ENCODE measurements around the gene P3H2.

P3H2 gene

DNA sequence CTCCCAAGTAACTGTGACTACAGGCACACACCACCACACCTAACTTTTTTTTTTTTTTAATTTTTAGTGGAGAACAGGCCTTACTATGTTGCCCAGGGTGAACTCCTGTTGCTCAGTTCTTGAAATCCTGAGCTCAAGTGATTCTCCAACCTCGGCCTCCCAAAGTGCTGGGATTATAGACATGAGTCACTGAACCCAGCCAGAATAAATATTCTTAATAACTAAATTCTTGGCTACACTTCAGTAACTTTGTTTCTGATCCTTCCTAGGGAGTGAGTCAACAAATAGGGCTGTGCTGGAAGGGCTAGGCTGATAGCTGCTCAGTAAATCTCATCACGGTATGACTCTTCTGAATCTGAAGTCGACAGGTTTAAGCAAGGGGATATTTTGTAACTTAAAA lies 56.6 kb downstream of the P3H2 start:
- Histone ChIP-seq H3K4me3 (ENCODE audit: low read depth, low read length) (no peak overlapping the region), H3K9me3 (ENCODE audit: control insufficient read depth, insufficient read depth, low read depth, low read length) (no peaks in the 10 kb centered on the region), H3K4me1 (ENCODE audit: control insufficient read depth, insufficient read depth, low read length) (peaks cover 5% of the 10 kb centered on the region; the same call in 1 of the 2 replicates), H3K27ac (ENCODE audit: extremely low read depth, low read depth, low read length) (no peak overlapping the region), H3K36me3 (ENCODE audit: control insufficient read depth in 2 of 2, insufficient read depth in 1 of 2, low read length in 2 of 2) (no peaks in the 10 kb centered on the region)
- ChIA-PET POLR2A (interaction anchor here (0.5 to 0.7 kb wide), 2 partner anchors 10 to 23 kb away, joined by 3 to 4 read pairs; no protein-coding TSS in a partner anchor), CTCF (no interaction called here)
- TF ChIP-seq, protein P1, sequence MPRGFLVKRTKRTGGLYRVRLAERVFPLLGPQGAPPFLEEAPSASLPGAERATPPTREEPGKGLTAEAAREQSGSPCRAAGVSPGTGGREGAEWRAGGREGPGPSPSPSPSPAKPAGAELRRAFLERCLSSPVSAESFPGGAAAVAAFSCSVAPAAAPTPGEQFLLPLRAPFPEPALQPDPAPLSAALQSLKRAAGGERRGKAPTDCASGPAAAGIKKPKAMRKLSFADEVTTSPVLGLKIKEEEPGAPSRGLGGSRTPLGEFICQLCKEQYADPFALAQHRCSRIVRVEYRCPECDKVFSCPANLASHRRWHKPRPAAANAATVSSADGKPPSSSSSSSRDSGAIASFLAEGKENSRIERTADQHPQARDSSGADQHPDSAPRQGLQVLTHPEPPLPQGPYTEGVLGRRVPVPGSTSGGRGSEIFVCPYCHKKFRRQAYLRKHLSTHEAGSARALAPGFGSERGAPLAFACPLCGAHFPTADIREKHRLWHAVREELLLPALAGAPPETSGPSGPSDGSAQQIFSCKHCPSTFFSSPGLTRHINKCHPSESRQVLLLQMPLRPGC (tag by site-specific recombination; IDR thresholded peaks at IDR 0.05), result 0 out of 2 replicates have a peak, but pooled peaks have one; percentile 19
- no peak for TF ChIP-seq ZNF654 (tag by site-specific recombination; IDR thresholded peaks at IDR 0.05; ENCODE audit: low read depth)
- TF ChIP-seq WT1 (tag by site-specific recombination; IDR thresholded peaks at IDR 0.05), result peak; percentile 24; the same call in 1 of the 2 replicates
- TF ChIP-seq, protein P2, sequence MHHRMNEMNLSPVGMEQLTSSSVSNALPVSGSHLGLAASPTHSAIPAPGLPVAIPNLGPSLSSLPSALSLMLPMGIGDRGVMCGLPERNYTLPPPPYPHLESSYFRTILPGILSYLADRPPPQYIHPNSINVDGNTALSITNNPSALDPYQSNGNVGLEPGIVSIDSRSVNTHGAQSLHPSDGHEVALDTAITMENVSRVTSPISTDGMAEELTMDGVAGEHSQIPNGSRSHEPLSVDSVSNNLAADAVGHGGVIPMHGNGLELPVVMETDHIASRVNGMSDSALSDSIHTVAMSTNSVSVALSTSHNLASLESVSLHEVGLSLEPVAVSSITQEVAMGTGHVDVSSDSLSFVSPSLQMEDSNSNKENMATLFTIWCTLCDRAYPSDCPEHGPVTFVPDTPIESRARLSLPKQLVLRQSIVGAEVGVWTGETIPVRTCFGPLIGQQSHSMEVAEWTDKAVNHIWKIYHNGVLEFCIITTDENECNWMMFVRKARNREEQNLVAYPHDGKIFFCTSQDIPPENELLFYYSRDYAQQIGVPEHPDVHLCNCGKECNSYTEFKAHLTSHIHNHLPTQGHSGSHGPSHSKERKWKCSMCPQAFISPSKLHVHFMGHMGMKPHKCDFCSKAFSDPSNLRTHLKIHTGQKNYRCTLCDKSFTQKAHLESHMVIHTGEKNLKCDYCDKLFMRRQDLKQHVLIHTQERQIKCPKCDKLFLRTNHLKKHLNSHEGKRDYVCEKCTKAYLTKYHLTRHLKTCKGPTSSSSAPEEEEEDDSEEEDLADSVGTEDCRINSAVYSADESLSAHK (tag by site-specific recombination; IDR thresholded peaks at IDR 0.05), result no peak
- TF ChIP-seq SCRT2 (tag by site-specific recombination; IDR thresholded peaks at IDR 0.05), result peak; percentile 48
- TF ChIP-seq ZNF776 (tag by site-specific recombination; IDR thresholded peaks at IDR 0.05; ENCODE audit: borderline replicate concordance), result no peak
- peak; percentile 82 for TF ChIP-seq ZNF600 (tag by site-specific recombination; IDR thresholded peaks at IDR 0.05)

DNA sequence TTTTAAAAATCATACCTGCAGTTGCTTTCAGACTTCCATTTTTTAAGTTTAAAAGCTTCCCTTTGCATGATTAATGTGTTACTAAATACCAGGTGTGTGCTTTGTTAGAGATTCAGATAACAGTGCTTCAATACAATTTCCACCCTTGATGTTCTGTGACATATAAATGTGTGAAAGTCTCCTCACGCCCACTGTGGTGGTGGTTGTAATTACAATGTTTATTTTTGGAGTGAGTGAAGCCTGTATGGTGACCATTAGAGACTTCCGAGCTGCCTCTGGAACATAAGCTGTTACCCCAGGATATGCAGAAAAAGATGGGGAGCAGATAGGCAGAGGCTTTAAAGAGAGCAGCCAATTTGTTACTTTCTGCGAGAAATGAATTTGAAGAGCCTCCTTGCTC lies 57.2 kb downstream of the P3H2 start:
- Histone ChIP-seq H3K36me3 (ENCODE audit: control insufficient read depth in 2 of 2, insufficient read depth in 1 of 2, low read length in 2 of 2) (no peaks in the 10 kb centered on the region), H3K4me3 (ENCODE audit: low read depth, low read length) (no peak overlapping the region), H3K27ac (ENCODE audit: extremely low read depth, low read depth, low read length) (no peak overlapping the region), H3K9me3 (ENCODE audit: control insufficient read depth, insufficient read depth, low read depth, low read length) (no peaks in the 10 kb centered on the region), H3K4me1 (ENCODE audit: control insufficient read depth, insufficient read depth, low read length) (peaks cover 5% of the 10 kb centered on the region; the same call in 1 of the 2 replicates)
- no peak for TF ChIP-seq YY1 (tag by site-specific recombination; IDR thresholded peaks at IDR 0.05)
- no peak for TF ChIP-seq GLIS2 (tag by site-specific recombination; IDR thresholded peaks at IDR 0.05)
- no peak for TF ChIP-seq ZNF2 (tag by site-specific recombination; IDR thresholded peaks at IDR 0.05)
- no peak for TF ChIP-seq SCRT1 (tag by site-specific recombination; IDR thresholded peaks at IDR 0.05; ENCODE audit: borderline replicate concordance)
- TF ChIP-seq ZNF394 (tag by site-specific recombination; IDR thresholded peaks at IDR 0.05; ENCODE audit: borderline replicate concordance), result no peak
- TF ChIP-seq, protein P3, sequence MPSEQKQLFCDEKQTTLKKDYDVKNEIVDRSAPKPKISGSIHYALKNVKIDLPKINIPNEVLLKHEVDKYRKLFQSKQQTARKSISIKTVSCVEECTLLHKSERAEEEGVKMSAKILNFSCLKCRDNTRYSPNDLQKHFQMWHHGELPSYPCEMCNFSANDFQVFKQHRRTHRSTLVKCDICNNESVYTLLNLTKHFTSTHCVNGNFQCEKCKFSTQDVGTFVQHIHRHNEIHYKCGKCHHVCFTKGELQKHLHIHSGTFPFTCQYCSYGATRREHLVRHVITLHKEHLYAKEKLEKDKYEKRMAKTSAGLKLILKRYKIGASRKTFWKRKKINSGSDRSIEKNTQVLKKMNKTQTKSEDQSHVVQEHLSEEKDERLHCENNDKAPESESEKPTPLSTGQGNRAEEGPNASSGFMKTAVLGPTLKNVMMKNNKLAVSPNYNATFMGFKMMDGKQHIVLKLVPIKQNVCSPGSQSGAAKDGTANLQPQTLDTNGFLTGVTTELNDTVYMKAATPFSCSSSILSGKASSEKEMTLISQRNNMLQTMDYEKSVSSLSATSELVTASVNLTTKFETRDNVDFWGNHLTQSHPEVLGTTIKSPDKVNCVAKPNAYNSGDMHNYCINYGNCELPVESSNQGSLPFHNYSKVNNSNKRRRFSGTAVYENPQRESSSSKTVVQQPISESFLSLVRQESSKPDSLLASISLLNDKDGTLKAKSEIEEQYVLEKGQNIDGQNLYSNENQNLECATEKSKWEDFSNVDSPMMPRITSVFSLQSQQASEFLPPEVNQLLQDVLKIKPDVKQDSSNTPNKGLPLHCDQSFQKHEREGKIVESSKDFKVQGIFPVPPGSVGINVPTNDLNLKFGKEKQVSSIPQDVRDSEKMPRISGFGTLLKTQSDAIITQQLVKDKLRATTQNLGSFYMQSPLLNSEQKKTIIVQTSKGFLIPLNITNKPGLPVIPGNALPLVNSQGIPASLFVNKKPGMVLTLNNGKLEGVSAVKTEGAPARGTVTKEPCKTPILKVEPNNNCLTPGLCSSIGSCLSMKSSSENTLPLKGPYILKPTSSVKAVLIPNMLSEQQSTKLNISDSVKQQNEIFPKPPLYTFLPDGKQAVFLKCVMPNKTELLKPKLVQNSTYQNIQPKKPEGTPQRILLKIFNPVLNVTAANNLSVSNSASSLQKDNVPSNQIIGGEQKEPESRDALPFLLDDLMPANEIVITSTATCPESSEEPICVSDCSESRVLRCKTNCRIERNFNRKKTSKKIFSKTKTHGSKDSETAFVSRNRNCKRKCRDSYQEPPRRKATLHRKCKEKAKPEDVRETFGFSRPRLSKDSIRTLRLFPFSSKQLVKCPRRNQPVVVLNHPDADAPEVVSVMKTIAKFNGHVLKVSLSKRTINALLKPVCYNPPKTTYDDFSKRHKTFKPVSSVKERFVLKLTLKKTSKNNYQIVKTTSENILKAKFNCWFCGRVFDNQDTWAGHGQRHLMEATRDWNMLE (tag by site-specific recombination; conservative IDR thresholded peaks at IDR 0.05; ENCODE audit: low read depth), result no peak
- TF ChIP-seq KLF7 (tag by site-specific recombination; IDR thresholded peaks at IDR 0.05; ENCODE audit: borderline replicate concordance), result no peak
- TF ChIP-seq ZNF629 (tag by site-specific recombination; IDR thresholded peaks at IDR 0.05), result no peak
- no peak for TF ChIP-seq OVOL3 (tag by site-specific recombination; IDR thresholded peaks at IDR 0.05)
- TF ChIP-seq ZXDB (tag by site-specific recombination; IDR thresholded peaks at IDR 0.05), result no peak
- TF ChIP-seq SCRT2 (tag by site-specific recombination; IDR thresholded peaks at IDR 0.05), result no peak
- no peak for TF ChIP-seq ZNF155 (tag by site-specific recombination; IDR thresholded peaks at IDR 0.05)
- no peak for TF ChIP-seq ZNF10 (tag by site-specific recombination; IDR thresholded peaks at IDR 0.05)
- TF ChIP-seq, protein P4, sequence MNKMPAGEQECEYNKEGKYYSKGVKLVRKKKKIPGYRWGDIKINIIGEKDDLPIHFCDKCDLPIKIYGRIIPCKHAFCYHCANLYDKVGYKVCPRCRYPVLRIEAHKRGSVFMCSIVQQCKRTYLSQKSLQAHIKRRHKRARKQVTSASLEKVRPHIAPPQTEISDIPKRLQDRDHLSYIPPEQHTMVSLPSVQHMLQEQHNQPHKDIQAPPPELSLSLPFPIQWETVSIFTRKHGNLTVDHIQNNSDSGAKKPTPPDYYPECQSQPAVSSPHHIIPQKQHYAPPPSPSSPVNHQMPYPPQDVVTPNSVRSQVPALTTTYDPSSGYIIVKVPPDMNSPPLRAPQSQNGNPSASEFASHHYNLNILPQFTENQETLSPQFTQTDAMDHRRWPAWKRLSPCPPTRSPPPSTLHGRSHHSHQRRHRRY (tag by site-specific recombination; IDR thresholded peaks at IDR 0.05), result no peak
- no peak for TF ChIP-seq ZNF473 (tag by site-specific recombination; IDR thresholded peaks at IDR 0.05)
- ChIA-PET CTCF (interaction anchor here (1.2 kb wide), 1 partner anchor 46 kb away, joined by 3 read pairs; no protein-coding TSS in a partner anchor), POLR2A (interaction anchor here (0.7 kb wide), 1 partner anchor 10 kb away, joined by 4 read pairs; no protein-coding TSS in a partner anchor)
